WTC11 (cell line): ENCODE data around the gene EDAR.

Source experiments
- CTCF ChIP-seq: fragments of 200-600 bp; IDR thresholded peaks from 2 replicates; pipeline ENCODE4 v1.8.0; 2022; ENCODE audit warnings: antibody characterized with exemption
- E2F1 ChIP-seq: sonication (generic); formaldehyde crosslinking; IDR thresholded peaks from 2 replicates; pipeline ENCODE4 v1.8.0; 2022; ENCODE audit warnings: mild to moderate bottlenecking, missing genetic modification reagents
- NFYB ChIP-seq: sonication (generic); formaldehyde crosslinking; conservative IDR thresholded peaks from 2 replicates; pipeline ENCODE4 v1.8.0; 2022; ENCODE audit warnings: low read depth, missing genetic modification reagents

GRCh38 chr2:108965540-108966289, 23.3 kb downstream of the EDAR start:
- no peak for TF ChIP-seq CTCF
- TF ChIP-seq E2F1 (CRISPR knock-in tag): no peak
- TF ChIP-seq NFYB: no peak
